Hepatocyte (in vitro differentiated cells): ENCODE measurements around the gene LRRC71. TPM values are rescaled to one million over a fixed set of nuclear protein-coding genes. Genes with fewer than 3 reads are reported as not detected.
A peak's percentile ranks its signal among the peaks of the same experiment; 100 is the strongest.

ENCODE experiments used
- DNase-seq: peaks from one replicate; pipeline ENCODE4 v3.0.0-alpha.2; 2016; ENCODE audit warnings: low spot score
- H2AFZ ChIP-seq: fragments of 200-600 bp; sonication (generic); 2 replicates; pipeline ENCODE4 v1.6.0; 2016; ENCODE audit warnings: antibody characterized with exemption, mild to moderate bottlenecking
- H3K27ac ChIP-seq: fragments of 200-600 bp; sonication (generic); 2 replicates; pipeline ENCODE4 v1.5.1; 2016; ENCODE audit warnings: mild to moderate bottlenecking
- H3K27me3 ChIP-seq: fragments of 200-600 bp; sonication (generic); 2 replicates; pipeline ENCODE4 v1.6.1; 2016
- H3K36me3 ChIP-seq: fragments of 200-600 bp; sonication (generic); replicated peaks from 2 replicates; pipeline ENCODE4 v1.5.1; 2016; ENCODE audit warnings: low read depth; ENCODE audit not compliant: insufficient read depth
- H3K4me1 ChIP-seq: fragments of 200-600 bp; sonication (generic); 2 replicates; pipeline ENCODE4 v1.5.1; 2016; ENCODE audit warnings: mild to moderate bottlenecking, moderate library complexity; ENCODE audit not compliant: insufficient read depth
- H3K4me2 ChIP-seq: fragments of 200-600 bp; sonication (generic); 2 replicates; pipeline ENCODE4 v1.6.0; 2016
- H3K4me3 ChIP-seq: fragments of 200-600 bp; sonication (generic); 2 replicates; pipeline ENCODE4 v1.5.1; 2016; ENCODE audit warnings: mild to moderate bottlenecking
- H3K79me2 ChIP-seq: fragments of 200-600 bp; sonication (generic); 2 replicates; pipeline ENCODE4 v1.6.0; 2017; ENCODE audit warnings: mild to moderate bottlenecking
- H3K9me2 ChIP-seq: fragments of 200-600 bp; sonication (generic); replicated peaks from 2 replicates; pipeline ENCODE4 v1.6.0; 2017; ENCODE audit warnings: mild to moderate bottlenecking; ENCODE audit not compliant: insufficient read depth
- H3K9me3 ChIP-seq: fragments of 200-600 bp; sonication (generic); 2 replicates; pipeline ENCODE4 v1.5.1; 2016; ENCODE audit warnings: low read depth, mild to moderate bottlenecking
- H4K20me1 ChIP-seq: fragments of 200-600 bp; sonication (generic); 2 replicates; pipeline ENCODE4 v1.6.0; 2016; ENCODE audit warnings: mild to moderate bottlenecking; ENCODE audit not compliant: insufficient read depth, poor library complexity, severe bottlenecking
- EZH2 ChIP-seq: fragments of 200-600 bp; sonication (generic); IDR thresholded peaks from 2 replicates; pipeline ENCODE4 v1.6.1; 2016; ENCODE audit warnings: antibody characterized with exemption, mild to moderate bottlenecking, borderline replicate concordance
- EZH2phosphoT487 ChIP-seq: fragments of 200-600 bp; sonication (generic); IDR thresholded peaks from one replicate; pipeline ENCODE4 v1.6.1; 2018; ENCODE audit warnings: antibody characterized with exemption, mild to moderate bottlenecking, low read depth, moderate library complexity; ENCODE audit not compliant: unreplicated experiment, severe bottlenecking
- WGBS: methylation state at CpG from one replicate; pipeline ENCODE4 v1.1.6; 2016; ENCODE audit warnings: low lambda C conversion rate; ENCODE audit errors: missing lambda C conversion rate; 5-methylcytosine and 5-hydroxymethylcytosine counted together
- polyA plus RNA-seq: library from polyadenylated mRNA; unstranded; fragments of >200 nt; fragmentation: Nextera tagmentation; extraction: Ambion mirVana; gene quantifications from 2 replicates; pipeline ENCODE4 v1.2.1, GENCODE V29; 2016
- total RNA-seq: library from RNA; depleted of rRNA; stranded (reverse); fragments of >200 nt; gene quantifications from 2 replicates; pipeline ENCODE4 v1.2.3, GENCODE V29; 2014
- TF ChIP-seq, protein P1 (sequence below): fragments of 200-600 bp; sonication (generic); IDR thresholded peaks from 2 replicates; pipeline ENCODE4 v1.5.1; 2016; ENCODE audit warnings: antibody characterized with exemption, mild to moderate bottlenecking; ENCODE audit not compliant: poor library complexity

The LRRC71 gene
- total and polyA plus RNA-seq, 2 experiments from 2014 or later = not detected

DNA sequence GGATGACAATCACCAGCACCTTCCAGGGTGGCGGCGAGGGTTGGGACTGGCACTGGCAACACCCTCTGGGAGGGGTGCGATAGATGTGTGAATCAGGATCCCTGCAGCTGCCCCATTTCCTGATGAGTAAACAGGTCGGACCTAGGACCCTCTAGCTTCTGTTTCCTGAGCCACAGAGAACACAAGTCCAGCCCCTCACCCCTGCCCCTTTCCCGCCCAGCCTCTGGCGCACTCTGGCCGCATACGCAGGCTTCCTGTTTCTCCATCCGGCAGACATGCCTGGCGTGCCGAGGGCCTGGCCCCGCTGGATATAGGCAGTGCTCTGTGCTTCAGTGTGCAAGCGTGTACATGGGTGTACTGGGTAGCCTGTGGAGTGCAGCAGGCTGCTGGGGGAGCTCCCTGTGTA is 22.3 kb upstream of the LRRC71 start:
- H3K4me3 ChIP-seq = no peak overlapping the region
- TF ChIP-seq, protein P1, sequence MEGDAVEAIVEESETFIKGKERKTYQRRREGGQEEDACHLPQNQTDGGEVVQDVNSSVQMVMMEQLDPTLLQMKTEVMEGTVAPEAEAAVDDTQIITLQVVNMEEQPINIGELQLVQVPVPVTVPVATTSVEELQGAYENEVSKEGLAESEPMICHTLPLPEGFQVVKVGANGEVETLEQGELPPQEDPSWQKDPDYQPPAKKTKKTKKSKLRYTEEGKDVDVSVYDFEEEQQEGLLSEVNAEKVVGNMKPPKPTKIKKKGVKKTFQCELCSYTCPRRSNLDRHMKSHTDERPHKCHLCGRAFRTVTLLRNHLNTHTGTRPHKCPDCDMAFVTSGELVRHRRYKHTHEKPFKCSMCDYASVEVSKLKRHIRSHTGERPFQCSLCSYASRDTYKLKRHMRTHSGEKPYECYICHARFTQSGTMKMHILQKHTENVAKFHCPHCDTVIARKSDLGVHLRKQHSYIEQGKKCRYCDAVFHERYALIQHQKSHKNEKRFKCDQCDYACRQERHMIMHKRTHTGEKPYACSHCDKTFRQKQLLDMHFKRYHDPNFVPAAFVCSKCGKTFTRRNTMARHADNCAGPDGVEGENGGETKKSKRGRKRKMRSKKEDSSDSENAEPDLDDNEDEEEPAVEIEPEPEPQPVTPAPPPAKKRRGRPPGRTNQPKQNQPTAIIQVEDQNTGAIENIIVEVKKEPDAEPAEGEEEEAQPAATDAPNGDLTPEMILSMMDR = no peak
- TF ChIP-seq EZH2 (no peak), EZH2phosphoT487 (no peak)
- peaks cover 15% of the 10 kb centered on the region for H3K27me3 ChIP-seq
- H3K4me2 ChIP-seq = peak overlapping the region; percentile 19
- H3K9me3 ChIP-seq = no peaks in the 10 kb centered on the region
- peak overlapping the region; percentile 60 for H3K27ac ChIP-seq
- peak; percentile 47 for DNase-seq
- peaks cover 2% of the 10 kb centered on the region for H3K4me1 ChIP-seq
- no peaks in the 10 kb centered on the region for H4K20me1 ChIP-seq
- no peaks in the 10 kb centered on the region for H3K9me2 ChIP-seq
- H3K79me2 ChIP-seq = no peaks in the 10 kb centered on the region
- no peak overlapping the region for H2AFZ ChIP-seq
- no peaks in the 10 kb centered on the region for H3K36me3 ChIP-seq
- WGBS = 62% methylated on average over 13 of the region's 13 CpGs

DNA sequence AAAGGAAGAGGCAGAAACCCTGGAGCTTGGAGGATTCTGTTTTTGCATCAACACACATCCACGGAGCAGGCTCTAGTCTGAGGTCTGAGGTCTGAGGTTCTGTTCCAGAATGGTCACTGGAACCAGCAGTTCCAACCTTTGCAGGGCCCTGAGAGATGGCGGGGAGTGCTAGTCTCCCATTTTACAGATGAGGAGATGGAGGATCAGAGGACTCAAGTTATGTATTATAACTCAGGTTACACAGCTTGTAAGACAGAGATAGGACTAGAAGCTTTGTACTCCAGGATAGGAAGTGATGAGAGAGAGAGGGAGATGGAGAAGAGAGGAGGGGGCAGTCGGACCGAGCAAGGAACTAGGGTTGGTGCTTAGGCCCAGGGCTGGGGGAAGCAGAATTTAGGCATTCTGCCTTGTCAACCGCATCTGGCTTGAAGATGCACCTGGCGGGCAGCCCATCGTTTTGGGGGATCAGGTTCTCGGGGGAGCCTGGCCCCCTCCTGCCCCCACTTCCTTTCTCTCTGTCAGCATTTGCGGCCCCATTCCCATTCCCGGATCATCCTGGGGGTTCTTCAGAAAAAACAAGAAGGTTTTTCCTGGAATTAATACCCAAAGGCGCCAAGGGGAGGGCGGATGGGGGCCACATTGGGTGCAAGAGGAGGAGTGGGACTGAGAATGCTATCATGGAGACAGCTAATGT is 21.3 kb upstream of the LRRC71 start:
- H4K20me1 ChIP-seq = no peaks in the 10 kb centered on the region
- H3K36me3 ChIP-seq = no peaks in the 10 kb centered on the region
- no peaks in the 10 kb centered on the region for H3K79me2 ChIP-seq
- H2AFZ ChIP-seq = no peak overlapping the region
- no peak overlapping the region for H3K4me2 ChIP-seq
- DNase-seq = no peak
- TF ChIP-seq EZH2phosphoT487 (no peak), EZH2 (no peak)
- TF ChIP-seq, protein P1 = no peak
- H3K4me3 ChIP-seq = no peak overlapping the region
- no peaks in the 10 kb centered on the region for H3K4me1 ChIP-seq
- H3K9me2 ChIP-seq = no peaks in the 10 kb centered on the region
- peaks cover 5% of the 10 kb centered on the region for H3K27me3 ChIP-seq
- 91% methylated on average over 12 of the region's 12 CpGs for WGBS
- no peaks in the 10 kb centered on the region for H3K9me3 ChIP-seq
- peak overlapping the region; percentile 43 for H3K27ac ChIP-seq

GRCh38 chr1:156899956-156900718 is 20.3 kb upstream of the LRRC71 start:
- Histone ChIP-seq H3K4me3 (no peak overlapping the region), H3K9me3 (no peaks in the 10 kb centered on the region), H3K79me2 (no peaks in the 10 kb centered on the region), H3K4me1 (no peaks in the 10 kb centered on the region), H4K20me1 (no peaks in the 10 kb centered on the region), H3K4me2 (no peak overlapping the region), H3K36me3 (no peaks in the 10 kb centered on the region), H3K27me3 (peaks cover 5% of the 10 kb centered on the region), H3K9me2 (no peaks in the 10 kb centered on the region), H3K27ac (no peak overlapping the region), H2AFZ (no peak overlapping the region)
- no peak for DNase-seq
- WGBS = 54% methylated on average over 11 of the region's 12 CpGs
- TF ChIP-seq EZH2 (no peak), EZH2phosphoT487 (no peak)
- TF ChIP-seq, protein P1 = no peak
